HepG2 (cell line): Measurements from ENCODE around the gene NID2. TPM values are rescaled to one million over a fixed set of nuclear protein-coding genes. Genes with fewer than 3 reads are reported as not detected.

Experiments used
- ATAC-seq: fragments of 200-7000 bp; cut with Tn5 transposase; 3 replicates; pipeline ENCODE4 v1.9.1; 2020; ENCODE audit warnings: mild to moderate bottlenecking, moderate library complexity
- BruUV-seq: library from RNA; stranded (reverse); fragments of 400-500 nt; replicated peaks from 2 replicates; lab custom pipeline; 2021; lab: Mats Ljungman, UMichigan
- CTCF ChIA-PET: fragments of 300-600 bp; formaldehyde crosslinking; extraction: SDS; loops from one replicate; lab custom pipeline; 2021; ENCODE audit warnings: low total read pairs, inconsistent platforms, low intra/inter-chr PET ratio; lab: Yijun Ruan, JAX
- POLR2A ChIA-PET: fragments of 350-600 bp; sonication (Branson Sonifier 250); formaldehyde crosslinking; loops from one replicate; lab custom pipeline; 2020; ENCODE audit warnings: antibody characterized with exemption, inconsistent platforms; lab: Yijun Ruan, JAX
- DNase-seq: peaks from one replicate; pipeline ENCODE4 v3.0.0-alpha.2; 2015; ENCODE audit warnings: low spot score
- FAIRE-seq: peaks from 3 replicates; lab custom pipeline; 2011; peaks lifted over from hg19 to GRCh38; lab: Jason Lieb, UNC
- H2AFZ ChIP-seq: one replicate; pipeline ENCODE4 v1.6.1; 2011; ENCODE audit warnings: low read length, inconsistent platforms
- H3K27ac ChIP-seq: fragments of 300-600 bp; 3 replicates; pipeline ENCODE4 v1.8.0; 2011; ENCODE audit warnings: mixed run types, mild to moderate bottlenecking, mixed read lengths, low read length, inconsistent platforms; ENCODE audit not compliant: insufficient read depth; ENCODE audit errors: extremely low read length
- H3K27me3 ChIP-seq, 2 experiments: fragments of 200-600 bp in 1 of 2; 2 replicates in 1 of 2; 3 replicates in 1 of 2; pipeline versions ENCODE4 v1.6.0 to v1.8.0; 2011; ENCODE audit warnings: low read length in 2 of 2, mild to moderate bottlenecking in 2 of 2, moderate library complexity in 2 of 2, inconsistent platforms in 1 of 2; ENCODE audit not compliant: insufficient read depth in 2 of 2, control insufficient read depth in 1 of 2
- H3K36me3 ChIP-seq, 2 experiments: fragments of 200-600 bp in 1 of 2; replicated peaks in 1 of 2; 2 replicates in 1 of 2; 3 replicates in 1 of 2; pipeline versions ENCODE4 v1.5.1 to v1.8.0; 2011; ENCODE audit warnings: low read length in 2 of 2, inconsistent platforms in 1 of 2; ENCODE audit not compliant: insufficient read depth in 2 of 2, control insufficient read depth in 1 of 2
- H3K4me1 ChIP-seq: 2 replicates; pipeline ENCODE4 v1.5.1; 2012; ENCODE audit warnings: low read length, inconsistent platforms; ENCODE audit not compliant: insufficient read depth
- H3K4me2 ChIP-seq: 2 replicates; pipeline ENCODE4 v1.6.0; 2011; ENCODE audit warnings: low read depth, low read length, inconsistent platforms
- H3K4me3 ChIP-seq, 3 experiments: fragments of 200-600 bp in 1 of 3; sonication (generic), shearing (Covaris generic) in 1 of 3; replicated peaks in 1 of 3; 2 replicates each; pipeline ENCODE4 v1.5.1; 2011 to 2016; ENCODE audit warnings: low read length in 3 of 3, inconsistent platforms in 2 of 3, low read depth in 2 of 3, mild to moderate bottlenecking in 2 of 3, control low read depth in 1 of 3, mixed read lengths in 1 of 3; ENCODE audit not compliant: insufficient read depth in 1 of 3
- H3K79me2 ChIP-seq: one replicate; pipeline ENCODE4 v1.6.1; 2011; ENCODE audit warnings: low read length, inconsistent platforms; ENCODE audit not compliant: insufficient read depth
- H3K9ac ChIP-seq: 2 replicates; pipeline ENCODE4 v1.6.0; 2011; ENCODE audit warnings: mild to moderate bottlenecking, low read depth, low read length, inconsistent platforms; ENCODE audit not compliant: insufficient read depth
- H3K9me3 ChIP-seq: 2 replicates; pipeline ENCODE4 v1.5.1; 2012; ENCODE audit warnings: mild to moderate bottlenecking, low read length
- H4K20me1 ChIP-seq: 2 replicates; pipeline ENCODE4 v1.6.0; 2011; ENCODE audit warnings: inconsistent platforms, mild to moderate bottlenecking, low read length, moderate library complexity; ENCODE audit not compliant: insufficient read depth
- FOXM1 ChIP-seq: sonication (generic); formaldehyde crosslinking; IDR thresholded peaks from 2 replicates; pipeline ENCODE4 v1.5.0; 2020; ENCODE audit warnings: missing genetic modification reagents
- GATA4 ChIP-seq: sonication (generic); IDR thresholded peaks from 2 replicates; pipeline ENCODE4 v1.6.1; 2016; ENCODE audit warnings: antibody characterized with exemption, low read depth, borderline replicate concordance
- SNAPC4 ChIP-seq: sonication (generic); formaldehyde crosslinking; IDR thresholded peaks from 2 replicates; pipeline ENCODE4 v1.4.0; 2020; ENCODE audit warnings: mild to moderate bottlenecking, missing genetic modification reagents
- TAF1 ChIP-seq: sonication (generic); formaldehyde crosslinking; IDR thresholded peaks from 2 replicates; pipeline ENCODE4 v1.4.0; 2020; ENCODE audit warnings: missing genetic modification reagents
- ZNF33A ChIP-seq: sonication (generic); formaldehyde crosslinking; IDR thresholded peaks from 2 replicates; pipeline ENCODE4 v1.5.1; 2020; ENCODE audit warnings: missing genetic modification reagents, mild to moderate bottlenecking, moderate library complexity, borderline replicate concordance
- ZNF354B ChIP-seq: sonication (generic); formaldehyde crosslinking; IDR thresholded peaks from 2 replicates; pipeline ENCODE4 v1.8.0; 2022; ENCODE audit warnings: mild to moderate bottlenecking, missing genetic modification reagents
- WGBS: methylation state at CpG from one replicate; pipeline ENCODE4 v1.1.6; 2017; ENCODE audit warnings: low lambda C conversion rate; 5-methylcytosine and 5-hydroxymethylcytosine counted together
- in situ Hi-C: cut with HindIII; loops from 2 replicates; pipeline ENCODE4 v1.10.0; 2017; ENCODE audit warnings: low pct_unique_long_range_greater_than_20kb; ENCODE audit not compliant: extremely low pct_ligation_motif_present
- intact Hi-C: fragments of 100-400 bp; cut with micrococcal nuclease; formaldehyde crosslinking; loops from one replicate; pipeline ENCODE4 v1.10.0; 2022; ENCODE audit not compliant: unreplicated experiment
- polyA plus RNA-seq, 8 experiments: library from polyadenylated mRNA; depleted of rRNA in 3 of 8; stranded (reverse) in 7 of 8; unstranded in 1 of 8; fragments of >200 nt; fragmentation: Illumina TruSeq in 4 of 8; extraction: Trizol in 4 of 8; gene quantifications; 2 replicates each; pipeline versions ENCODE4 v1.2.1 to v1.2.3, GENCODE V29; 2011 to 2016; ENCODE audit warnings: low read depth in 4 of 8, missing spikeins in 1 of 8, mixed read lengths in 1 of 8; ENCODE audit not compliant: insufficient read depth in 1 of 8
- total RNA-seq, 5 experiments: library from RNA; depleted of rRNA; stranded (reverse); fragments of >200 nt; fragmentation: Illumina TruSeq; extraction: Trizol; gene quantifications; 2 replicates each; pipeline ENCODE4 v1.2.3, GENCODE V29; 2016; ENCODE audit warnings: low read depth in 1 of 5
- TF ChIP-seq, protein P1 (sequence below): sonication (generic); formaldehyde crosslinking; IDR thresholded peaks from 2 replicates; pipeline ENCODE4 v1.4.0; 2020; ENCODE audit warnings: missing genetic modification reagents
- TF ChIP-seq, protein P2 (sequence below): sonication (generic); formaldehyde crosslinking; IDR thresholded peaks from 2 replicates; pipeline ENCODE4 v1.4.0; 2020; ENCODE audit warnings: missing genetic modification reagents

NID2 gene
- total and polyA plus RNA-seq, 2 of the 13 experiments (the other 11 are each of a cell fraction or from before 2014, with no cell fraction given): 0.11 TPM; not detected in 1

GRCh38 chr14:52007211-52007610, 61.6 kb downstream of the NID2 start:
- POLR2A ChIA-PET: no interaction called here
- H3K4me3 ChIP-seq: no peak overlapping the region
- in situ Hi-C loops (no loop called here), intact Hi-C loops (no loop called here)
- 0 out of 2 replicates have a peak, but pooled peaks cover 6% of the 10 kb centered on the region for H3K4me1 ChIP-seq
- no peaks in the 10 kb centered on the region for H3K79me2 ChIP-seq
- no TSS peak for BruUV-seq
- H2AFZ ChIP-seq: no peak overlapping the region
- no peak overlapping the region for H3K9ac ChIP-seq
- H3K27me3 ChIP-seq: no peaks in the 10 kb centered on the region
- peaks cover 21 to 91% of the 10 kb centered on the region in 2 experiments for H3K36me3 ChIP-seq
- no peak overlapping the region for H3K27ac ChIP-seq
- CTCF ChIA-PET: no interaction called here
- ATAC-seq (no peak), DNase-seq (no peak), FAIRE-seq (no peak)
- H3K4me2 ChIP-seq: no peak overlapping the region
- H4K20me1 ChIP-seq: no peaks in the 10 kb centered on the region
- H3K9me3 ChIP-seq: no peaks in the 10 kb centered on the region
- no peak for TF ChIP-seq ZNF354B (CRISPR knock-in tag)
- TF ChIP-seq TAF1 (CRISPR knock-in tag): no peak
- TF ChIP-seq, protein P1, sequence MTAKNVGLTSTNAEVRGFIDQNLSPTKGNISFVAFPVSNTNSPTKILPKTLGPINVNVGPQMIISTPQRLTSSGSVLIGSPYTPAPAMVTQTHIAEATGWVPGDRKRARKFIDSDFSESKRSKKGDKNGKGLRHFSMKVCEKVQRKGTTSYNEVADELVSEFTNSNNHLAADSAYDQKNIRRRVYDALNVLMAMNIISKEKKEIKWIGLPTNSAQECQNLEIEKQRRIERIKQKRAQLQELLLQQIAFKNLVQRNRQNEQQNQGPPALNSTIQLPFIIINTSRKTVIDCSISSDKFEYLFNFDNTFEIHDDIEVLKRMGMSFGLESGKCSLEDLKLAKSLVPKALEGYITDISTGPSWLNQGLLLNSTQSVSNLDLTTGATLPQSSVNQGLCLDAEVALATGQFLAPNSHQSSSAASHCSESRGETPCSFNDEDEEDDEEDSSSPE (CRISPR knock-in tag): no peak
- no peak for TF ChIP-seq ZNF33A (CRISPR knock-in tag)
- TF ChIP-seq, protein P2, sequence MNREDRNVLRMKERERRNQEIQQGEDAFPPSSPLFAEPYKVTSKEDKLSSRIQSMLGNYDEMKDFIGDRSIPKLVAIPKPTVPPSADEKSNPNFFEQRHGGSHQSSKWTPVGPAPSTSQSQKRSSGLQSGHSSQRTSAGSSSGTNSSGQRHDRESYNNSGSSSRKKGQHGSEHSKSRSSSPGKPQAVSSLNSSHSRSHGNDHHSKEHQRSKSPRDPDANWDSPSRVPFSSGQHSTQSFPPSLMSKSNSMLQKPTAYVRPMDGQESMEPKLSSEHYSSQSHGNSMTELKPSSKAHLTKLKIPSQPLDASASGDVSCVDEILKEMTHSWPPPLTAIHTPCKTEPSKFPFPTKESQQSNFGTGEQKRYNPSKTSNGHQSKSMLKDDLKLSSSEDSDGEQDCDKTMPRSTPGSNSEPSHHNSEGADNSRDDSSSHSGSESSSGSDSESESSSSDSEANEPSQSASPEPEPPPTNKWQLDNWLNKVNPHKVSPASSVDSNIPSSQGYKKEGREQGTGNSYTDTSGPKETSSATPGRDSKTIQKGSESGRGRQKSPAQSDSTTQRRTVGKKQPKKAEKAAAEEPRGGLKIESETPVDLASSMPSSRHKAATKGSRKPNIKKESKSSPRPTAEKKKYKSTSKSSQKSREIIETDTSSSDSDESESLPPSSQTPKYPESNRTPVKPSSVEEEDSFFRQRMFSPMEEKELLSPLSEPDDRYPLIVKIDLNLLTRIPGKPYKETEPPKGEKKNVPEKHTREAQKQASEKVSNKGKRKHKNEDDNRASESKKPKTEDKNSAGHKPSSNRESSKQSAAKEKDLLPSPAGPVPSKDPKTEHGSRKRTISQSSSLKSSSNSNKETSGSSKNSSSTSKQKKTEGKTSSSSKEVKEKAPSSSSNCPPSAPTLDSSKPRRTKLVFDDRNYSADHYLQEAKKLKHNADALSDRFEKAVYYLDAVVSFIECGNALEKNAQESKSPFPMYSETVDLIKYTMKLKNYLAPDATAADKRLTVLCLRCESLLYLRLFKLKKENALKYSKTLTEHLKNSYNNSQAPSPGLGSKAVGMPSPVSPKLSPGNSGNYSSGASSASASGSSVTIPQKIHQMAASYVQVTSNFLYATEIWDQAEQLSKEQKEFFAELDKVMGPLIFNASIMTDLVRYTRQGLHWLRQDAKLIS (CRISPR knock-in tag): no peak
- no peak for TF ChIP-seq GATA4
- TF ChIP-seq FOXM1 (CRISPR knock-in tag): no peak
- TF ChIP-seq SNAPC4 (CRISPR knock-in tag): no peak
- 94% methylated on average over 1 of the region's 1 CpG for WGBS
